A549 (cell line): ENCODE measurements around the gene CELF2. TPM values are rescaled to one million over a fixed set of nuclear protein-coding genes. Genes with fewer than 3 reads are reported as not detected.

Experiments
- ATAC-seq, 2 experiments: fragments of 200-7000 bp in 1 of 2; fragments of >200 bp in 1 of 2; cut with Nextera tagmentation in 1 of 2; cut with Tn5 transposase in 1 of 2; 3 replicates each; pipeline versions ENCODE4 v1.8.0 to v1.9.1; 2018 to 2020; ENCODE audit warnings: mild to moderate bottlenecking in 1 of 2, moderate library complexity in 1 of 2
- CTCF ChIA-PET: fragments of 300-600 bp; sonication (Branson Sonifier 250); formaldehyde crosslinking; extraction: SDS; loops from one replicate; lab custom pipeline; 2021; ENCODE audit warnings: antibody characterized with exemption, inconsistent platforms; lab: Yijun Ruan, JAX
- POLR2A ChIA-PET: fragments of 350-600 bp; formaldehyde crosslinking; extraction: SDS; loops from one replicate; lab custom pipeline; 2021; ENCODE audit warnings: antibody characterized with exemption, inconsistent platforms; lab: Yijun Ruan, JAX
- DNase-seq, 2 experiments: peaks; one replicate each; pipeline versions ENCODE4 v3.0.0 to v3.0.0-alpha.2; 2011 to 2016; ENCODE audit warnings: low read depth in 1 of 2, low spot score in 1 of 2
- FAIRE-seq: peaks from 2 replicates; lab custom pipeline; 2011; peaks lifted over from hg19 to GRCh38; lab: Jason Lieb, UNC
- H3K27ac ChIP-seq, 2 experiments: fragments of >200 bp; sonication (Bioruptor Twin); formaldehyde crosslinking; 3 replicates each; pipeline ENCODE4 v1.5.1; 2016 to 2017
- H3K4me1 ChIP-seq: fragments of >200 bp; sonication (Bioruptor Twin); formaldehyde crosslinking; 3 replicates; pipeline ENCODE4 v1.6.1; 2016
- H3K4me2 ChIP-seq: fragments of >200 bp; sonication (Bioruptor Twin); formaldehyde crosslinking; 3 replicates; pipeline ENCODE4 v1.6.1; 2016
- H3K4me3 ChIP-seq: fragments of >200 bp; sonication (Bioruptor Twin); formaldehyde crosslinking; 3 replicates; pipeline ENCODE4 v1.5.1; 2016
- H3K9me3 ChIP-seq: fragments of >200 bp; sonication (Bioruptor Twin); formaldehyde crosslinking; 3 replicates; pipeline ENCODE4 v1.6.1; 2016
- EHF ChIP-seq: fragments of 250-450 bp; sonication (Bioruptor Pico); IDR thresholded peaks from 2 replicates; pipeline ENCODE4 v1.5.0; 2020; ENCODE audit warnings: mild to moderate bottlenecking
- EP300 ChIP-seq, 2 experiments: fragments of >200 bp; sonication (Bioruptor Twin); formaldehyde crosslinking; IDR thresholded peaks; 2 replicates in 1 of 2; 3 replicates in 1 of 2; pipeline ENCODE4 v1.6.1; 2016 to 2017
- ESRRA ChIP-seq: fragments of 150-350 bp; IDR thresholded peaks from 2 replicates; pipeline ENCODE4 v1.6.1; 2014; ENCODE audit warnings: mild to moderate bottlenecking, low read length, borderline replicate concordance
- FOSB ChIP-seq: fragments of 250-450 bp; sonication (Bioruptor Pico); IDR thresholded peaks from 2 replicates; pipeline ENCODE4 v1.5.0; 2020; ENCODE audit warnings: mild to moderate bottlenecking, moderate library complexity
- GATA3 ChIP-seq: IDR thresholded peaks from 2 replicates; pipeline ENCODE4 v1.6.1; 2012; ENCODE audit warnings: borderline replicate concordance
- HEYL ChIP-seq: fragments of 250-450 bp; sonication (Bioruptor Pico); IDR thresholded peaks from 2 replicates; pipeline ENCODE4 v1.8.0; 2021; ENCODE audit warnings: mild to moderate bottlenecking, moderate library complexity
- HOXB5 ChIP-seq: fragments of 250-450 bp; sonication (Bioruptor Pico); IDR thresholded peaks from 2 replicates; pipeline ENCODE4 v1.5.0; 2020; ENCODE audit warnings: mild to moderate bottlenecking, moderate library complexity
- MAFK ChIP-seq: fragments of 450-650 bp; IDR thresholded peaks from 2 replicates; pipeline ENCODE4 v1.6.1; 2014; ENCODE audit not compliant: partially characterized antibody
- MAZ ChIP-seq: fragments of 150-350 bp; IDR thresholded peaks from 2 replicates; pipeline ENCODE4 v1.6.1; 2014; ENCODE audit warnings: antibody characterized with exemption, low read depth, low read length, borderline replicate concordance
- RAD21 ChIP-seq, 2 experiments: fragments of >200 bp in 1 of 2; sonication (Bioruptor Twin) in 1 of 2; formaldehyde crosslinking in 1 of 2; IDR thresholded peaks in 1 of 2; conservative IDR thresholded peaks in 1 of 2; 2 replicates in 1 of 2; 3 replicates in 1 of 2; pipeline ENCODE4 v1.6.1; 2012 to 2018; ENCODE audit warnings: inconsistent platforms in 1 of 2
- RFX5 ChIP-seq: fragments of 450-650 bp; IDR thresholded peaks from 2 replicates; pipeline ENCODE4 v1.7.1; 2014; ENCODE audit warnings: antibody characterized with exemption, mild to moderate bottlenecking, moderate library complexity
- RNF2 ChIP-seq: fragments of 200-600 bp; sonication (generic); IDR thresholded peaks from 2 replicates; pipeline ENCODE4 v1.6.1; 2016; ENCODE audit warnings: low read depth, mild to moderate bottlenecking, antibody characterized with exemption, moderate library complexity, borderline replicate concordance
- ZFP36 ChIP-seq: fragments of 450-650 bp; IDR thresholded peaks from 2 replicates; pipeline ENCODE4 v1.6.1; 2014; ENCODE audit warnings: borderline replicate concordance; ENCODE audit not compliant: partially characterized antibody
- ZNF302 ChIP-seq: fragments of 250-450 bp; sonication (Bioruptor Pico); IDR thresholded peaks from 2 replicates; pipeline ENCODE4 v1.9.0; 2021; ENCODE audit warnings: inconsistent platforms, mild to moderate bottlenecking, moderate library complexity
- ZSCAN20 ChIP-seq: fragments of 250-450 bp; sonication (Bioruptor Pico); IDR thresholded peaks from 2 replicates; pipeline ENCODE4 v1.8.0; 2022; ENCODE audit warnings: mild to moderate bottlenecking, moderate library complexity
- WGBS: methylation state at CpG from one replicate; pipeline ENCODE4 v1.1.6; 2017; ENCODE audit errors: missing lambda C conversion rate; 5-methylcytosine and 5-hydroxymethylcytosine counted together
- polyA plus RNA-seq, 4 experiments: library from polyadenylated mRNA; depleted of rRNA in 3 of 4; stranded (reverse); fragments of >200 nt; fragmentation: RNase III in 1 of 4; extraction: RNeasy Plus Mini Kit Qiagen cat#74134 plus additional on column Dnase treatment in 1 of 4; gene quantifications; 2 replicates in 3 of 4; 3 replicates in 1 of 4; pipeline ENCODE4 v1.2.3, GENCODE V29; 2011 to 2017
- TF ChIP-seq, protein P1 (sequence below): fragments of 450-650 bp; IDR thresholded peaks from 2 replicates; pipeline ENCODE4 v1.6.1; 2014; ENCODE audit warnings: antibody characterized with exemption
- TF ChIP-seq, protein P2 (sequence below): fragments of 150-350 bp; IDR thresholded peaks from 2 replicates; pipeline ENCODE4 v1.6.1; 2014; ENCODE audit warnings: low read depth, mild to moderate bottlenecking, low read length
- TF ChIP-seq, protein P3 (sequence below): fragments of >200 bp; sonication (Bioruptor Twin); formaldehyde crosslinking; IDR thresholded peaks from 3 replicates; pipeline ENCODE4 v1.5.1; 2016
- TF ChIP-seq, protein P4 (sequence below): fragments of >200 bp; sonication (Bioruptor Twin); formaldehyde crosslinking; IDR thresholded peaks from 2 replicates; pipeline ENCODE4 v1.6.1; 2016

Gene CELF2
- polyA plus RNA-seq, 2 of the 4 experiments (the other 2 are of a cell fraction): 0.01 to 0.03 TPM

DNA sequence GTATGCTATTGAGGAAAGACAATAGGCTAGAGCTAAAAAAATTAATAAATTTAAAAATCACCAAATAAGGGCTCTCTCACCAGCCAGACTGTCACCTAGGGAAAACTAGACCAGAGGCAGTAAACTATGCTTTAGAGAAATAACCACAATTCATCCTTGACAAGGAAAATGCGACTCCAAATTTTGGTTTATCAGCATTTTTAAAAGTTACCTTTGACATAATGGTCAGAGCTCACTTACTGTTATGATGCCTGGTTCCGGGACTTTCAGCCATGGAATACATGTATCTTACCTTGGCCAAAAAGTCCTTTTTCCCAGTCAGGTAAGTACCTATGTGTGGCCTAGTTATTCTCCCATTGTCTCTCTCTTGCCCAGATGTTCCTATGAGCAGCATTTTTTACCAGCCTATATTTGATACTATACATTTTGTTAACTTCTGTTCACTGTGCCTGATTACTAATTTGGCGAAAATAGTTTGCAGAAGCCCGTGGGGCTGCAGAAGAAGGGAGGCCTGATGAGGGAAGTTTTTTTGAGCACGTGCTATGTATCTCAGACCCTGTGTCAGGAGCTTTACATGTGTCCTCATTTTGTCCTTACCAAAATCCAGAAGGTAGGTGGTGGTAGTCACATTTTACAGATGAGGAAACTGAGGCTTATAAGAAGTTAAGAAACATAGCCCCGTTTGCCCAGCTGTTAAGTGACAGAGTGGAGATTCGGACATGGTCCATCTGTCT lies 149.7 kb downstream of the CELF2 start:
- 5% methylated on average over 7 of the region's 7 CpGs for WGBS
- Histone ChIP-seq H3K4me2 (no peak overlapping the region), H3K4me3 (no peak overlapping the region), H3K9me3 (no peaks in the 10 kb centered on the region), H3K4me1 (no peaks in the 10 kb centered on the region), H3K27ac (no peak overlapping the region)
- ChIA-PET CTCF (no interaction called here), POLR2A (no interaction called here)
- TF ChIP-seq MAFK: peak; percentile 8
- TF ChIP-seq, protein P1, sequence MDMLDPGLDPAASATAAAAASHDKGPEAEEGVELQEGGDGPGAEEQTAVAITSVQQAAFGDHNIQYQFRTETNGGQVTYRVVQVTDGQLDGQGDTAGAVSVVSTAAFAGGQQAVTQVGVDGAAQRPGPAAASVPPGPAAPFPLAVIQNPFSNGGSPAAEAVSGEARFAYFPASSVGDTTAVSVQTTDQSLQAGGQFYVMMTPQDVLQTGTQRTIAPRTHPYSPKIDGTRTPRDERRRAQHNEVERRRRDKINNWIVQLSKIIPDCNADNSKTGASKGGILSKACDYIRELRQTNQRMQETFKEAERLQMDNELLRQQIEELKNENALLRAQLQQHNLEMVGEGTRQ: no peak
- no peak for DNase-seq
- no peak for FAIRE-seq
- ATAC-seq: no peak

DNA sequence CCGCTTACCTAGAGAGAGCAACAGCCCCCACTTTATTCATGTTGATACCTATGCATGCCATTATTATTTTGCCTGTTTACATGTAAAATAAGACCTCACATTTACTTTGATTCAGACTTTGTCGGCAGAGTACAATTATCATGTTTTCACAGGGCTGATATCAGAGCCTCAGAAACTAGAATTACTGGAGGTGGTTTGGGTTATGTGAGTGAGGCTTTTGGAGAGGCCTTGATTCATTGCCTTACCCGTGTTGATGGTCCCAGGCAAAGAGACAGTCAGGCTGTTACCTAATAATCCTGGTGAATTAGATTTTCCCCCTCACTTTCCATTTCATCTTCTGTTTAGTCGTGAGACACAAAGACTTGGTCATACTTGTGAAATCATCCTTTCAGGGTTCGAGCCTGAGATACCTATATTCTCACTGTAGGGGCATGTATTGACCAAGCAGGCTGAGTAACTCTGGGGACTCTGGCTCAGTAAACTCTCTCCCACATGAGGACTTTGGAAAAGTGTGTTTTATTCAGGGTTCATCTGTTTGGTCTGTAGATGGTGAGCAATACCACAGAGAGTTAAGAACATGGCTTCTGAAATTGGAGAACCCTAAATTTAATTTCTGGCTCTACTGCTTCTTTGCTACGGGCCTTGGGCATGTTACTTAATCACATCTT lies 150.9 kb downstream of the CELF2 start:
- H3K27ac ChIP-seq: no peak overlapping the region
- FAIRE-seq: no peak
- no peak overlapping the region for H3K4me3 ChIP-seq
- no peak overlapping the region for H3K4me2 ChIP-seq
- no peaks in the 10 kb centered on the region for H3K9me3 ChIP-seq
- TF ChIP-seq MAZ: no peak
- TF ChIP-seq, all 56 proteins: peak for 0
- POLR2A ChIA-PET: no interaction called here
- CTCF ChIA-PET: no interaction called here
- no peaks in the 10 kb centered on the region for H3K4me1 ChIP-seq
- DNase-seq: no peak
- WGBS: 16% methylated on average over 6 of the region's 6 CpGs
- no peak for ATAC-seq

DNA sequence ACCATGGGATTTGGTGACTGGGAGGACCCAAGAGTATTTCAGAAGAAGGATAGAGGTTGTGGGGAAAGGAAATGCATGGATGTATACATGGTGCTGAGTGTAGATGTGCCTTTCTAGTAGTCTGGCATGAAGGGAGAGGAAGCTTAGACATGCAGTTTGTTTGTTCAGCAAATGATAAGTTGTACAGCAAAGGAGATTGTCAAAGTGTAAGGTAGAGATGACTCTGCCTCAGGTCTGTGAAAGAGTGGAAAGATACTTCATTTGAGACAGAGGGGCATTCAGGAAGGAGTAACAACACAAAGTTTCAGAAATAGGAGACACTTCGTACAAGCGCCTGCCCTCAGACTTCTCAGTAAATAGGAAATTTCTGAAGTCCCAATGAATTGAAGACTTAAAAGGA lies 152.3 kb downstream of the CELF2 start:
- TF ChIP-seq RAD21 (conservative IDR thresholded peaks at IDR 0.05 in 1 of 2, IDR thresholded peaks at IDR 0.05 in 1 of 2) (no peak), HEYL (CRISPR knock-in tag) (no peak), HOXB5 (no peak), RFX5 (no peak), ZSCAN20 (no peak), RNF2 (no peak), FOSB (CRISPR knock-in tag) (no peak), MAFK (no peak), GATA3 (no peak), ZNF302 (CRISPR knock-in tag) (no peak), EP300 (IDR thresholded peaks at IDR 0.05) (no peak), MAZ (no peak), EHF (CRISPR knock-in tag) (no peak), ESRRA (no peak), ZFP36 (no peak)
- TF ChIP-seq, protein P2, sequence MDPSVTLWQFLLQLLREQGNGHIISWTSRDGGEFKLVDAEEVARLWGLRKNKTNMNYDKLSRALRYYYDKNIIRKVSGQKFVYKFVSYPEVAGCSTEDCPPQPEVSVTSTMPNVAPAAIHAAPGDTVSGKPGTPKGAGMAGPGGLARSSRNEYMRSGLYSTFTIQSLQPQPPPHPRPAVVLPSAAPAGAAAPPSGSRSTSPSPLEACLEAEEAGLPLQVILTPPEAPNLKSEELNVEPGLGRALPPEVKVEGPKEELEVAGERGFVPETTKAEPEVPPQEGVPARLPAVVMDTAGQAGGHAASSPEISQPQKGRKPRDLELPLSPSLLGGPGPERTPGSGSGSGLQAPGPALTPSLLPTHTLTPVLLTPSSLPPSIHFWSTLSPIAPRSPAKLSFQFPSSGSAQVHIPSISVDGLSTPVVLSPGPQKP: no peak
- TF ChIP-seq, protein P3, sequence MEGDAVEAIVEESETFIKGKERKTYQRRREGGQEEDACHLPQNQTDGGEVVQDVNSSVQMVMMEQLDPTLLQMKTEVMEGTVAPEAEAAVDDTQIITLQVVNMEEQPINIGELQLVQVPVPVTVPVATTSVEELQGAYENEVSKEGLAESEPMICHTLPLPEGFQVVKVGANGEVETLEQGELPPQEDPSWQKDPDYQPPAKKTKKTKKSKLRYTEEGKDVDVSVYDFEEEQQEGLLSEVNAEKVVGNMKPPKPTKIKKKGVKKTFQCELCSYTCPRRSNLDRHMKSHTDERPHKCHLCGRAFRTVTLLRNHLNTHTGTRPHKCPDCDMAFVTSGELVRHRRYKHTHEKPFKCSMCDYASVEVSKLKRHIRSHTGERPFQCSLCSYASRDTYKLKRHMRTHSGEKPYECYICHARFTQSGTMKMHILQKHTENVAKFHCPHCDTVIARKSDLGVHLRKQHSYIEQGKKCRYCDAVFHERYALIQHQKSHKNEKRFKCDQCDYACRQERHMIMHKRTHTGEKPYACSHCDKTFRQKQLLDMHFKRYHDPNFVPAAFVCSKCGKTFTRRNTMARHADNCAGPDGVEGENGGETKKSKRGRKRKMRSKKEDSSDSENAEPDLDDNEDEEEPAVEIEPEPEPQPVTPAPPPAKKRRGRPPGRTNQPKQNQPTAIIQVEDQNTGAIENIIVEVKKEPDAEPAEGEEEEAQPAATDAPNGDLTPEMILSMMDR: no peak
- TF ChIP-seq, protein P4, sequence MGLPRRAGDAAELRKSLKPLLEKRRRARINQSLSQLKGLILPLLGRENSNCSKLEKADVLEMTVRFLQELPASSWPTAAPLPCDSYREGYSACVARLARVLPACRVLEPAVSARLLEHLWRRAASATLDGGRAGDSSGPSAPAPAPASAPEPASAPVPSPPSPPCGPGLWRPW: no peak
- TF ChIP-seq, all 56 proteins: peak for 0
- ATAC-seq (no peak), DNase-seq (no peak), FAIRE-seq (no peak)
- H3K4me1 ChIP-seq: no peaks in the 10 kb centered on the region
- no peak overlapping the region for H3K4me3 ChIP-seq
- CTCF ChIA-PET: no interaction called here
- 55% methylated on average over 2 of the region's 2 CpGs for WGBS
- POLR2A ChIA-PET: no interaction called here
- H3K4me2 ChIP-seq: no peak overlapping the region
- no peak overlapping the region for H3K27ac ChIP-seq
- no peaks in the 10 kb centered on the region for H3K9me3 ChIP-seq
